SK-N-SH treated with all-trans-retinoic acid at 6 μM for 48 hours (cell line): Measurements from ENCODE around the gene ZNF217.

ENCODE experiments used
- GLIS3 ChIP-seq: fragments of 250-450 bp; sonication (Bioruptor Pico); IDR thresholded peaks from 2 replicates; pipeline ENCODE4 v1.5.0; 2020; ENCODE audit warnings: mild to moderate bottlenecking, moderate library complexity
- OSR1 ChIP-seq: fragments of 250-450 bp; sonication (Bioruptor Pico); IDR thresholded peaks from 2 replicates; pipeline ENCODE4 v1.8.0; 2022; ENCODE audit warnings: moderate library complexity, mild to moderate bottlenecking, inconsistent platforms
- PATZ1 ChIP-seq: fragments of 250-450 bp; sonication (Bioruptor Pico); IDR thresholded peaks from 2 replicates; pipeline ENCODE4 v1.8.0; 2020; ENCODE audit warnings: mild to moderate bottlenecking, moderate library complexity, borderline replicate concordance
- POU6F1 ChIP-seq: fragments of 250-450 bp; sonication (Bioruptor Pico); IDR thresholded peaks from 2 replicates; pipeline ENCODE4 v1.8.0; 2021; ENCODE audit warnings: low read depth, mild to moderate bottlenecking, moderate library complexity, borderline replicate concordance

- TF ChIP-seq PATZ1 (CRISPR knock-in tag): no peak
- TF ChIP-seq GLIS3 (CRISPR knock-in tag): no peak
- no peak for TF ChIP-seq OSR1 (CRISPR knock-in tag)
- no peak for TF ChIP-seq POU6F1 (CRISPR knock-in tag)
Measured at GRCh38 chr20:53625311-53626129, 31.9 kb upstream of the ZNF217 start.
